GM18951 (cell line): ENCODE data around the gene PATE2.

Source experiments
- POLR2A ChIP-seq: IDR thresholded peaks from 4 replicates; pipeline ENCODE4 v1.6.1; 2011; ENCODE audit warnings: mild to moderate bottlenecking; ENCODE audit not compliant: insufficient read length, insufficient read depth; ENCODE audit errors: extremely low read depth
- in situ Hi-C: fragments of 300-500 bp; cut with MboI; formaldehyde crosslinking; loops from one replicate; pipeline ENCODE4 v1.12.0; 2022; ENCODE audit warnings: low sequenced_read_pairs, mixed read lengths, inconsistent platforms; ENCODE audit not compliant: unreplicated experiment

The PATE2 gene

GRCh38 chr11:125756050-125756449 lies 22.6 kb downstream of the PATE2 start:
- TF ChIP-seq POLR2A = no peak

GRCh38 chr11:125750629-125751028 lies 28.0 kb downstream of the PATE2 start:
- TF ChIP-seq POLR2A = no peak
- in situ Hi-C loops = loop anchor here (10.0 kb wide), 1 partner anchor 264 kb away; no protein-coding TSS in a partner anchor

More at GRCh38 chr11:125756050-125756449, 22.6 kb downstream of the PATE2 start:
- in situ Hi-C loops = loop anchor here (10.0 kb wide), 1 partner anchor 259 kb away; no protein-coding TSS in a partner anchor

- in situ Hi-C loops = no loop called here
- TF ChIP-seq POLR2A = no peak
Observed at GRCh38 chr11:125745979-125746378, 32.6 kb downstream of the PATE2 start, which contains the start of gene PATE1. TSS of gene PATE1 (plus strand) at chr11:125746279. CDS start at chr11:125746305, 26 bp downstream.

- in situ Hi-C loops = no loop called here
- TF ChIP-seq POLR2A = no peak
Observed at GRCh38 chr11:125743681-125744080, 34.9 kb downstream of the PATE2 start.

GRCh38 chr11:125740617-125741016 lies 38.0 kb downstream of the PATE2 start:
- in situ Hi-C loops = no loop called here
- TF ChIP-seq POLR2A = no peak

- TF ChIP-seq POLR2A = no peak
- in situ Hi-C loops = no loop called here
Observed at GRCh38 chr11:125728969-125729368, 49.7 kb downstream of the PATE2 start.
